Duodenal mucosa (tissue), 2 donors: ENCODE data around the gene POLK.
"Not testable (repeated sequence)": the region's sequence is repeated elsewhere in the genome, so short reads cannot be mapped to it uniquely, and the experiment has no call there.

ENCODE experiments used
- H3K27ac ChIP-seq: one replicate; pipeline ENCODE4 v1.7.0; 2013; ENCODE audit warnings: low read depth, low read length
- H3K27me3 ChIP-seq, 2 donors: one replicate each; pipeline ENCODE4 v1.7.0; 2013; ENCODE audit warnings: low read length in 2 of 2, control low read depth in 1 of 2; ENCODE audit not compliant: insufficient read depth in 2 of 2, control insufficient read depth in 1 of 2
- H3K36me3 ChIP-seq, 2 donors: one replicate each; pipeline ENCODE4 v1.7.0; 2013; ENCODE audit warnings: low read length in 2 of 2, control low read depth in 1 of 2; ENCODE audit not compliant: insufficient read depth in 2 of 2, control insufficient read depth in 1 of 2
- H3K4me1 ChIP-seq, 2 donors: one replicate each; pipeline ENCODE4 v1.7.0; 2013; ENCODE audit warnings: low read length in 2 of 2, control low read depth in 1 of 2; ENCODE audit not compliant: insufficient read depth in 2 of 2, control insufficient read depth in 1 of 2
- H3K4me3 ChIP-seq, 2 donors: one replicate each; pipeline ENCODE4 v1.7.0; 2013; ENCODE audit warnings: low read length in 2 of 2, low read depth in 1 of 2
- H3K9ac ChIP-seq, 2 donors: one replicate each; pipeline ENCODE4 v1.7.0; 2013; ENCODE audit warnings: low read length in 2 of 2, low read depth in 1 of 2
- H3K9me3 ChIP-seq, 2 donors: one replicate each; pipeline ENCODE4 v1.7.0; 2013; ENCODE audit warnings: low read length in 2 of 2, control low read depth in 1 of 2; ENCODE audit not compliant: control insufficient read depth in 1 of 2

POLK gene

DNA sequence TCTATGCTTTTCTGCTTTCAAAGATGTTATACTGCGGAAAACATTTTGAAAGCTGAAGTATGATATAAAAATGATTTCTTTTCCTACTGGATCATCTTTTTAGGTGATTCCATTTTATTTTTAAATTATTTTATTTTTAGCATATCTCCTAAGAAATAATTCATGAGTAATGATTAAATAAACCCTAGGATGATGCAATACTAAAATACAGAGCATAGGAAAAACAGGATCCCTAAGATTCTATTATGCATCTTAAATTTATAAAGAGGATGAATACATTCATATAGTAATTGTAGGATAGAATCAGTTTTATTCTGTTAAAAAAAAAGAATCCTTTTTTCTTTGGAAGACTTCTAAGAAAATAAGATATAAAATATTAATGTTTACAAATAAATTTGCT is 10.9 kb downstream of the POLK start:
- Histone ChIP-seq H3K9ac (no peak overlapping the region), H3K27ac (no peak overlapping the region), H3K27me3 (no peaks in the 10 kb centered on the region), H3K4me3 (no peak overlapping the region), H3K4me1 (no peaks in the 10 kb centered on the region), H3K36me3 (no peaks in the 10 kb centered on the region), H3K9me3 (peaks cover 5 to 13% of the 10 kb centered on the region in 2 donors)

DNA sequence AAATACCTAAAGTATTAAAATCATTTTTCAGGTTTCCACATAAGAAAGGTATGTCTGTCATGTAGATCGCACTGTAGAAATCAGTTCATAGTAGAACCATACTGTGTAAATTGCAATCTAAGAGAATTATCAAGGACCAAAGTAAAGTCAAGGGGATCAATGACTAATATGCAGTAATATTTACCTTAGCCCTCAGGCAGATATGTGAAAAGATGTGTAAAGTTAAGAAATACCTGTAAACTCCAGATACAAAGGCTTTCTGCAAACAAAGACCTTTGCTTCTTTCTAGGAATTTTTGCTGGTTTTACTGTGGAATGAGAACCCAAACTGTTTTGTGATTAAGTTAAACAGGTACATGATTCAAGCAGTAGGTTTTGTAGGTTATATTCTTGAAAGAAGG is 11.6 kb downstream of the POLK start:
- Histone ChIP-seq H3K9ac (no peak overlapping the region), H3K4me3 (no peak overlapping the region), H3K27ac (no peak overlapping the region), H3K36me3 (no peaks in the 10 kb centered on the region), H3K27me3 (no peaks in the 10 kb centered on the region), H3K4me1 (no peaks in the 10 kb centered on the region), H3K9me3 (peaks cover 5 to 13% of the 10 kb centered on the region in 2 donors)

DNA sequence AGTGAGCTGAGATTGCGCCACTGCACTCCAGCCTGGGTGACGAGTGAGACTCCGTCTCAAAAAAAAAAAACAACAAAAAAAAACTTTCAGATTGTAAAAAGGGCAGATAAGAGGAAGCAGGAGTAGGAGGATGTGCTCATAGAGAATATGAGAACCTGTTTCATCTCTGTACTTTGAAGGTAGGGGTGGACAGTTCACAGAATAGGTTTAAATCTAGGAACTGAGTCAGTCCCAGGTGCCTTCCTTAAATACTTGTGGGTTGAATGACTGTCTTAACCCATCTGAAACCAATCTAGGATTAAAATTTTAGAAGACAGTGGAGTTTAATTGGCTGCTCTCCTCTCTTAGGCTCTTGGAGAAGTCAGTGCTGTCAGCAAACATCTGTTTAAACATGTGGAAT is 12.4 kb downstream of the POLK start:
- Histone ChIP-seq H3K4me3 (no peak overlapping the region), H3K27me3 (no peaks in the 10 kb centered on the region), H3K4me1 (no peaks in the 10 kb centered on the region), H3K9ac (no peak overlapping the region), H3K9me3 (peaks cover 5 to 13% of the 10 kb centered on the region in 2 donors), H3K27ac (no peak overlapping the region), H3K36me3 (no peaks in the 10 kb centered on the region)

DNA sequence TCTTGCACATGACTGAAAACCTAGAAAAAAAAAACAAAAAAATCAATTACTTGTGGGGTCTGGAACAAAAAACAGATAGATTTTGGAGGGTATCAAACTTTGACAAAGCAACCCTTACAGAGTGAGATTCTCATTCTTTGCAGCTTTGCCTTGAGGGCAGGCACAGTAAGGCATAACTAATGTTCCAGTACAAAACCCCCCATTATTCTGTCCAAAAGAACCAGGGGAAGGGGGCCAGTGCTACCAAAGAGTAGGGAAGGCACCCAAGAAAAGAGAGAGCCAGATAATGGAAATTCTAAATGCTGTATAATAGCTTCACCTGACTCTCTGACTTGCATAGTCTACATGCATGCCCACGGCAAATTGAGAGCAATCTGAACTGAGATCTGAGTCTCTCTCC is 12.9 kb downstream of the POLK start:
- Histone ChIP-seq H3K27me3 (no peaks in the 10 kb centered on the region), H3K4me1 (no peaks in the 10 kb centered on the region), H3K4me3 (no peak overlapping the region), H3K9ac (no peak overlapping the region), H3K9me3 (peaks cover 5 to 13% of the 10 kb centered on the region in 2 donors), H3K36me3 (no peaks in the 10 kb centered on the region), H3K27ac (no peak overlapping the region)

GRCh38 chr5:75525344-75525743 is 13.7 kb downstream of the POLK start:
- Histone ChIP-seq H3K4me1 (no peaks in the 10 kb centered on the region), H3K27me3 (no peaks in the 10 kb centered on the region), H3K9me3 (peaks cover 5 to 13% of the 10 kb centered on the region in 2 donors), H3K4me3 (no peak overlapping the region), H3K27ac (no peak overlapping the region), H3K36me3 (no peaks in the 10 kb centered on the region), H3K9ac (no peak overlapping the region)

- Histone ChIP-seq H3K27ac (no peak overlapping the region), H3K4me1 (no peaks in the 10 kb centered on the region), H3K9ac (no peak overlapping the region), H3K27me3 (no peaks in the 10 kb centered on the region), H3K36me3 (no peaks in the 10 kb centered on the region), H3K4me3 (no peak overlapping the region), H3K9me3 (peaks cover 5 to 8% of the 10 kb centered on the region in 2 donors)
These were observed 14.4 kb downstream of the POLK start for GRCh38 chr5:75526070-75526469.

DNA sequence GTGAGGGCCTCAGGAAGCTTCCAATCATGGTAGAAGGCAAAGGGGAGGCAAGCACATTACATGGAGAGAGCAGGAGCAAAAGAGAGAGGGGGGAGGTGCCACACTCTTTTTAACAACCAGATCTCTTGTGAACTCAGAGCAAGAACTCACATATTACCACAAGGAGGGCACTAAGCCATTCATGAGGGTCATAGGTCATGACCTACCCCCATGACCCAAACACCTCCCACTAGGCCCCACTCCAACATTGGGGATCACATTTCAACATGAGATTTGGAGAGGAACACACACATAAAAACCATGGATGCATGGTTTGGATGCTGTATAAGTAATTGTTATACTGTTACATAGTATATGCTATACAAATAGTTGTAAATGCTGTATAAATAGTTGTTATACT is 17.5 kb downstream of the POLK start:
- no peak overlapping the region for H3K4me3 ChIP-seq
- no peak overlapping the region for H3K9ac ChIP-seq
- no peaks in the 10 kb centered on the region for H3K36me3 ChIP-seq
- no peaks in the 10 kb centered on the region for H3K4me1 ChIP-seq
- H3K27me3 ChIP-seq: no peaks in the 10 kb centered on the region
- no peak overlapping the region for H3K27ac ChIP-seq
- peaks cover 0 to under 1% of the 10 kb centered on the region in 2 donors for H3K9me3 ChIP-seq

DNA sequence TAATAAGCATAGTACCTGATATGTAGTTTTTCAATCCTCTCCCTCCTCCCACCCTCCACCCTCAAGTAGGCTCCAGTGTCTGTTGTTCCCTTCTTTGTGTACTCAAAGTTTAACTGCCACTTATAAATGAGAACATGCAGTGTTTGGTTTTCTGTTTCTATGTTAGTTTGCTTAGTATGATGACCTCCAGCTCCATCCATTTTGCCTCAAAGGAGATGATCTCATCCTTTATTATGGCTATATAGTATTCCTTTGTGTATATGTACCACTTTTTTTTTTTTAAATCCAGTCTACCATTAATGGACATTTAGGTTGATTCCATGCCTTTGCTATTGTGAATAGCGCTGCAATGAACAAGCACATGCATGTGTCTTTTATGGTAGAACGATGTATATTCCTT is 20.5 kb downstream of the POLK start:
- Histone ChIP-seq H3K36me3 (peaks cover 4% of the 10 kb centered on the region in 2 donors), H3K4me1 (peaks cover 0 to 4% of the 10 kb centered on the region in 2 donors), H3K27ac (no peak overlapping the region), H3K27me3 (no peaks in the 10 kb centered on the region), H3K9me3 (peaks cover 3 to 12% of the 10 kb centered on the region in 2 donors), H3K9ac (no peak overlapping the region), H3K4me3 (no peak overlapping the region)

- H3K9me3 ChIP-seq: peaks cover 3 to 12% of the 10 kb centered on the region in 2 donors
These were observed 22.0 kb downstream of the POLK start for GRCh38 chr5:75533716-75534115.

GRCh38 chr5:75534734-75535133 is 23.0 kb downstream of the POLK start:
- Histone ChIP-seq H3K9ac (no peak overlapping the region), H3K4me1 (peaks cover 0 to 4% of the 10 kb centered on the region in 2 donors), H3K27me3 (no peaks in the 10 kb centered on the region), H3K4me3 (no peak overlapping the region), H3K36me3 (peaks cover 4% of the 10 kb centered on the region in 2 donors), H3K27ac (no peak overlapping the region), H3K9me3 (peaks cover 3 to 12% of the 10 kb centered on the region in 2 donors)

More at GRCh38 chr5:75533716-75534115, 22.0 kb downstream of the POLK start:
- not testable (repeated sequence) for H3K4me1 ChIP-seq, H3K36me3 ChIP-seq, H3K4me3 ChIP-seq, H3K27ac ChIP-seq, H3K27me3 ChIP-seq, H3K9ac ChIP-seq

GRCh38 chr5:75536147-75536546 is 24.5 kb downstream of the POLK start:
- Histone ChIP-seq H3K27ac (no peak overlapping the region), H3K36me3 (peaks cover 4% of the 10 kb centered on the region in 2 donors), H3K4me1 (peaks cover 0 to 4% of the 10 kb centered on the region in 2 donors), H3K9ac (no peak overlapping the region), H3K9me3 (peaks cover 3 to 12% of the 10 kb centered on the region in 2 donors), H3K27me3 (no peaks in the 10 kb centered on the region), H3K4me3 (no peak overlapping the region)
